Breast epithelium (tissue), 3 donors: ENCODE results near the gene FAM241B.

ENCODE experiments used
- CTCF ChIP-seq, 3 donors: fragments of 450-650 bp; IDR thresholded peaks; one replicate each; pipeline ENCODE4 v1.5.1; 2016 to 2017; ENCODE audit warnings: antibody characterized with exemption in 3 of 3, mild to moderate bottlenecking in 3 of 3, moderate library complexity in 3 of 3
- POLR2A ChIP-seq: fragments of 450-650 bp; IDR thresholded peaks from one replicate; pipeline ENCODE4 v1.6.1; 2016; ENCODE audit warnings: antibody characterized with exemption, mild to moderate bottlenecking, moderate library complexity
- POLR2AphosphoS5 ChIP-seq, 3 donors: sonication (generic); formaldehyde crosslinking; IDR thresholded peaks; one replicate each; pipeline ENCODE4 v1.6.1; 2017; ENCODE audit warnings: antibody characterized with exemption in 3 of 3

- no peak for TF ChIP-seq POLR2AphosphoS5 (IDR thresholded peaks at IDR 0.05)
- TF ChIP-seq CTCF (IDR thresholded peaks at IDR 0.05): no peak
- no peak for TF ChIP-seq POLR2A
These were observed 49.7 kb downstream of the FAM241B start for GRCh38 chr10:69679736-69680135.
